WTC11 (cell line): Measurements from ENCODE around the gene LHPP.

ENCODE experiments used
- CBFB ChIP-seq: sonication (generic); formaldehyde crosslinking; IDR thresholded peaks from 2 replicates; pipeline ENCODE4 v1.8.1; 2022; ENCODE audit warnings: mild to moderate bottlenecking, low read depth, missing genetic modification reagents
- NR1H2 ChIP-seq: sonication (generic); formaldehyde crosslinking; IDR thresholded peaks from 2 replicates; pipeline ENCODE4 v1.9.0; 2021; ENCODE audit warnings: mild to moderate bottlenecking, moderate library complexity, missing genetic modification reagents
- TCF7 ChIP-seq: sonication (generic); formaldehyde crosslinking; IDR thresholded peaks from 2 replicates; pipeline ENCODE4 v1.8.0; 2022; ENCODE audit warnings: mild to moderate bottlenecking, low read depth, missing genetic modification reagents, moderate library complexity
- ZNF138 ChIP-seq: sonication (generic); formaldehyde crosslinking; conservative IDR thresholded peaks from 2 replicates; pipeline ENCODE4 v1.8.1; 2022; ENCODE audit warnings: mild to moderate bottlenecking, moderate library complexity, missing genetic modification reagents
- ZNF232 ChIP-seq: sonication (generic); formaldehyde crosslinking; IDR thresholded peaks from 2 replicates; pipeline ENCODE4 v1.8.0; 2022; ENCODE audit warnings: mild to moderate bottlenecking, missing genetic modification reagents
- TF ChIP-seq, protein P1 (sequence below): sonication (generic); formaldehyde crosslinking; IDR thresholded peaks from 2 replicates; pipeline ENCODE4 v1.8.1; 2022; ENCODE audit warnings: low read depth, missing genetic modification reagents, borderline replicate concordance
- TF ChIP-seq, protein P2 (sequence below): sonication (generic); formaldehyde crosslinking; IDR thresholded peaks from 2 replicates; pipeline ENCODE4 v1.8.1; 2022; ENCODE audit warnings: low read depth, mild to moderate bottlenecking, moderate library complexity, missing genetic modification reagents, borderline replicate concordance
- TF ChIP-seq, protein P3 (sequence below): fragments of 200-600 bp; IDR thresholded peaks from 2 replicates; pipeline ENCODE4 v1.8.0; 2022; ENCODE audit warnings: antibody characterized with exemption
- TF ChIP-seq, protein P4 (sequence below): fragments of 250-450 bp; sonication (Bioruptor Pico); IDR thresholded peaks from 2 replicates; pipeline ENCODE4 v1.8.0; 2021; ENCODE audit warnings: mild to moderate bottlenecking
- TF ChIP-seq, protein P5 (sequence below): sonication (generic); formaldehyde crosslinking; IDR thresholded peaks from 2 replicates; pipeline ENCODE4 v1.8.0; 2022; ENCODE audit warnings: mild to moderate bottlenecking, missing genetic modification reagents

GRCh38 chr10:124474514-124475070 is 13.0 kb downstream of the LHPP start:
- TF ChIP-seq, protein P1, sequence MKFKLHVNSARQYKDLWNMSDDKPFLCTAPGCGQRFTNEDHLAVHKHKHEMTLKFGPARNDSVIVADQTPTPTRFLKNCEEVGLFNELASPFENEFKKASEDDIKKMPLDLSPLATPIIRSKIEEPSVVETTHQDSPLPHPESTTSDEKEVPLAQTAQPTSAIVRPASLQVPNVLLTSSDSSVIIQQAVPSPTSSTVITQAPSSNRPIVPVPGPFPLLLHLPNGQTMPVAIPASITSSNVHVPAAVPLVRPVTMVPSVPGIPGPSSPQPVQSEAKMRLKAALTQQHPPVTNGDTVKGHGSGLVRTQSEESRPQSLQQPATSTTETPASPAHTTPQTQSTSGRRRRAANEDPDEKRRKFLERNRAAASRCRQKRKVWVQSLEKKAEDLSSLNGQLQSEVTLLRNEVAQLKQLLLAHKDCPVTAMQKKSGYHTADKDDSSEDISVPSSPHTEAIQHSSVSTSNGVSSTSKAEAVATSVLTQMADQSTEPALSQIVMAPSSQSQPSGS (CRISPR knock-in tag) = no peak
- TF ChIP-seq, protein P2, sequence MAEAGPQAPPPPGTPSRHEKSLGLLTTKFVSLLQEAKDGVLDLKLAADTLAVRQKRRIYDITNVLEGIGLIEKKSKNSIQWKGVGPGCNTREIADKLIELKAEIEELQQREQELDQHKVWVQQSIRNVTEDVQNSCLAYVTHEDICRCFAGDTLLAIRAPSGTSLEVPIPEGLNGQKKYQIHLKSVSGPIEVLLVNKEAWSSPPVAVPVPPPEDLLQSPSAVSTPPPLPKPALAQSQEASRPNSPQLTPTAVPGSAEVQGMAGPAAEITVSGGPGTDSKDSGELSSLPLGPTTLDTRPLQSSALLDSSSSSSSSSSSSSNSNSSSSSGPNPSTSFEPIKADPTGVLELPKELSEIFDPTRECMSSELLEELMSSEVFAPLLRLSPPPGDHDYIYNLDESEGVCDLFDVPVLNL (CRISPR knock-in tag) = no peak
- TF ChIP-seq, protein P3, sequence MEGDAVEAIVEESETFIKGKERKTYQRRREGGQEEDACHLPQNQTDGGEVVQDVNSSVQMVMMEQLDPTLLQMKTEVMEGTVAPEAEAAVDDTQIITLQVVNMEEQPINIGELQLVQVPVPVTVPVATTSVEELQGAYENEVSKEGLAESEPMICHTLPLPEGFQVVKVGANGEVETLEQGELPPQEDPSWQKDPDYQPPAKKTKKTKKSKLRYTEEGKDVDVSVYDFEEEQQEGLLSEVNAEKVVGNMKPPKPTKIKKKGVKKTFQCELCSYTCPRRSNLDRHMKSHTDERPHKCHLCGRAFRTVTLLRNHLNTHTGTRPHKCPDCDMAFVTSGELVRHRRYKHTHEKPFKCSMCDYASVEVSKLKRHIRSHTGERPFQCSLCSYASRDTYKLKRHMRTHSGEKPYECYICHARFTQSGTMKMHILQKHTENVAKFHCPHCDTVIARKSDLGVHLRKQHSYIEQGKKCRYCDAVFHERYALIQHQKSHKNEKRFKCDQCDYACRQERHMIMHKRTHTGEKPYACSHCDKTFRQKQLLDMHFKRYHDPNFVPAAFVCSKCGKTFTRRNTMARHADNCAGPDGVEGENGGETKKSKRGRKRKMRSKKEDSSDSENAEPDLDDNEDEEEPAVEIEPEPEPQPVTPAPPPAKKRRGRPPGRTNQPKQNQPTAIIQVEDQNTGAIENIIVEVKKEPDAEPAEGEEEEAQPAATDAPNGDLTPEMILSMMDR = no peak
- TF ChIP-seq CBFB (CRISPR knock-in tag) (no peak), NR1H2 (no peak), ZNF232 (CRISPR knock-in tag) (no peak), TCF7 (CRISPR knock-in tag) (no peak), ZNF138 (CRISPR knock-in tag) (no peak)
- TF ChIP-seq, protein P4, sequence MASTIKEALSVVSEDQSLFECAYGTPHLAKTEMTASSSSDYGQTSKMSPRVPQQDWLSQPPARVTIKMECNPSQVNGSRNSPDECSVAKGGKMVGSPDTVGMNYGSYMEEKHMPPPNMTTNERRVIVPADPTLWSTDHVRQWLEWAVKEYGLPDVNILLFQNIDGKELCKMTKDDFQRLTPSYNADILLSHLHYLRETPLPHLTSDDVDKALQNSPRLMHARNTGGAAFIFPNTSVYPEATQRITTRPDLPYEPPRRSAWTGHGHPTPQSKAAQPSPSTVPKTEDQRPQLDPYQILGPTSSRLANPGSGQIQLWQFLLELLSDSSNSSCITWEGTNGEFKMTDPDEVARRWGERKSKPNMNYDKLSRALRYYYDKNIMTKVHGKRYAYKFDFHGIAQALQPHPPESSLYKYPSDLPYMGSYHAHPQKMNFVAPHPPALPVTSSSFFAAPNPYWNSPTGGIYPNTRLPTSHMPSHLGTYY (CRISPR knock-in tag) = no peak
- TF ChIP-seq, protein P5, sequence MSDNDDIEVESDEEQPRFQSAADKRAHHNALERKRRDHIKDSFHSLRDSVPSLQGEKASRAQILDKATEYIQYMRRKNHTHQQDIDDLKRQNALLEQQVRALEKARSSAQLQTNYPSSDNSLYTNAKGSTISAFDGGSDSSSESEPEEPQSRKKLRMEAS (CRISPR knock-in tag) = no peak
